ENCODE data around the gene CHST15.

CHST15 gene

GRCh38 chr10:124025152-124025551 is 68.2 kb downstream of the CHST15 start:
- H3K27me3 Mint-ChIP-seq, result peaks cover 3% of the 10 kb centered on the region
- no peaks in the 10 kb centered on the region for H3K4me1 Mint-ChIP-seq (ENCODE audit: low read depth)
- H3K27ac Mint-ChIP-seq, result no peak overlapping the region
- H3K4me3 Mint-ChIP-seq, result no peak overlapping the region
- H3K9me3 Mint-ChIP-seq, result no peaks in the 10 kb centered on the region
- H3K36me3 Mint-ChIP-seq (ENCODE audit: low read depth), result no peaks in the 10 kb centered on the region

DNA sequence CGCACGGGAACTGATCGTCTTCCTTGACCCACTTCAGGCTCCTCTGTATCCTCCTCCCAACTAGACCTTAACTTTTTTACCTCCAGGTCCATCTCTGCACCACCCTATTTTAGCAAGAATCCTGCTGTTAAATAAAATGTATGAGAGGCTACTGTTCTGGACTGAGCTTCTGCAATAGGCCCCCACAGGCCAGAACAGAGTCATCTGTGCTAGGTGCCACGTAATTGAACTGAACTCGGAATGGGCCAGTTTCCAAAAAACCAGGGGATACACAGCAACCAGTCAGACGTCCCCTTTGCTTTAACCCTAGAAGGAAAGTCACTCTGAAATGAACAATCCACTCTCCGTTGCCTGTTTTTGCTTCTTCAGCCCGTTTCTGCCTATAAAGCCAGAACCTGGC is 71.3 kb downstream of the CHST15 start:
- H3K4me1 Mint-ChIP-seq (ENCODE audit: low read depth), result no peaks in the 10 kb centered on the region
- H3K27ac Mint-ChIP-seq, result no peak overlapping the region
- H3K36me3 Mint-ChIP-seq (ENCODE audit: low read depth), result no peaks in the 10 kb centered on the region
- peaks cover 3% of the 10 kb centered on the region for H3K27me3 Mint-ChIP-seq
- no peaks in the 10 kb centered on the region for H3K9me3 Mint-ChIP-seq
- H3K4me3 Mint-ChIP-seq, result no peak overlapping the region

GRCh38 chr10:124020981-124021815 is 72.2 kb downstream of the CHST15 start:
- Mint-ChIP-seq H3K27me3 (peaks cover 3% of the 10 kb centered on the region), H3K4me3 (no peak overlapping the region), H3K36me3 (ENCODE audit: low read depth) (no peaks in the 10 kb centered on the region)

DNA sequence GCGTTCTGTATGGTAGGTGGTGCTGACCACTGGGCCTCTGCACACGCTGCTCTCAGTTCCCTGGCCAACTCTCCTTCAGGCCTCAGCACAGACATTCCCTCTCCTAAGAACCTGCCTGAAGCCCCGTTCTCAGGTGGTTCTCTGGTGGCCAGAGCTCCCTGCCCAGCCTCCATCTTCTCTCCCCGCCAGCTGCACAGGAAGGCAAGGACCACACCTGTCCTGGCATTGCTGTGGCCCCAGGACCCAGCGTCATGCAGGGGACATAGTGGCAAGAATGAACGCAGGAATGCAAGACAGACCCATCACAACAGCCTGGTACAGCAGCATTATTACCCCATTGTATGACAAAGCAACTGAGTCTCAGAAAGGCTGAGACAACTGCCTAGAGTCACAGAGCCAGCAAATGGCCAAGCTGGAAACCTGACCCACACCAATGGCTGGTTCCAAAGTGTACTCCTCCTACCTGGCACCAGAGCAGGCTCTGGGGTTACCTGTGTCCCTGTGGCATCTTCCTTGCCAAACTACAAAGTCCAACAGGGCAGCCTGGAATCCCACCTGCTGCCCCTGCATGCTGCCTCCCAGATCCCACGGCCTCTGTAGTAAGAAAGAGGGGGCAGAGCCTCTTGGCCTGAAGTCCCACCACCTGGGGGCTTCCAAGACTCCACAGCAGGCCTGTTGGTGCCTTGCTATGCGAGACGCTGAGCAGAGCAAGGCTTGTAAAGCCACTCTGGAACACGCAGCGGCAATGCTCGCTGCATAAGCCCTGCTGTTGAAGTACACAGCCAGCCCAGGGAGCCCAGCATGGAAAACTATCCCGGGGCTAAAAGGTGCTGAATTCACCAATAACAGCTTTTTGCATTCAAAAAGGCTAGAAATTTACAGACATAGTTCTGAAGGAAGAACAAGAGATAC is 73.3 kb downstream of the CHST15 start:
- H3K9me3 Mint-ChIP-seq, result no peaks in the 10 kb centered on the region
- no peak overlapping the region for H3K27ac Mint-ChIP-seq
- H3K27me3 Mint-ChIP-seq, result peaks cover 6% of the 10 kb centered on the region
- H3K4me3 Mint-ChIP-seq, result no peak overlapping the region
- H3K4me1 Mint-ChIP-seq (ENCODE audit: low read depth), result no peaks in the 10 kb centered on the region
- no peaks in the 10 kb centered on the region for H3K36me3 Mint-ChIP-seq (ENCODE audit: low read depth)

More at GRCh38 chr10:124020981-124021815, 72.2 kb downstream of the CHST15 start:
- no peak overlapping the region for H3K27ac Mint-ChIP-seq
- no peaks in the 10 kb centered on the region for H3K9me3 Mint-ChIP-seq
- no peaks in the 10 kb centered on the region for H3K4me1 Mint-ChIP-seq (ENCODE audit: low read depth)

- no peaks in the 10 kb centered on the region for H3K36me3 Mint-ChIP-seq (ENCODE audit: low read depth)
- no peak overlapping the region for H3K4me3 Mint-ChIP-seq
- H3K9me3 Mint-ChIP-seq, result peaks cover 2% of the 10 kb centered on the region
- H3K27me3 Mint-ChIP-seq, result peaks cover 4% of the 10 kb centered on the region
- no peaks in the 10 kb centered on the region for H3K4me1 Mint-ChIP-seq (ENCODE audit: low read depth)
- no peak overlapping the region for H3K27ac Mint-ChIP-seq
Measured at GRCh38 chr10:124018886-124019525, 74.4 kb downstream of the CHST15 start.

DNA sequence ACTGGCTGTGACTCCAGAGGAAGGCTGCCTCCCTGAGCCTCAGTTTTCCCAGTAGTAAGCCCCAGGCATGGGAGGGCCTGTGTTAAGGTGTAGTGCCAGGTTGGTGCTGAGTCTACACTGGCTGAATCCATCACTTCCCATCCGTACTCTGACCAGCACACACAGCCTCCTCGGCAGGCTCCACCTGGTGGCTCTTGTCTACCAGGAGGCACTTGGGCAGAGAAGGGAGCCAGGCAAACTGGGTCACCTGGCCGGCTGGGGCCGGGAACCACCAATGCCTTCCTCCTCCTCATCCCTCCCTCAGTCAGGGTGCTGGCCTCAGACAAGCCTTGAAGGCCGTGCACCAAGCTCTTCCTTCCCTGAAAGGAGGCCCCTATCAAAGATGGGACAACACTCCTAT is 75.7 kb downstream of the CHST15 start:
- Mint-ChIP-seq H3K27ac (no peak overlapping the region), H3K36me3 (ENCODE audit: low read depth) (no peaks in the 10 kb centered on the region), H3K9me3 (peaks cover 10% of the 10 kb centered on the region), H3K4me3 (no peak overlapping the region), H3K27me3 (peaks cover 3% of the 10 kb centered on the region), H3K4me1 (ENCODE audit: low read depth) (no peaks in the 10 kb centered on the region)

DNA sequence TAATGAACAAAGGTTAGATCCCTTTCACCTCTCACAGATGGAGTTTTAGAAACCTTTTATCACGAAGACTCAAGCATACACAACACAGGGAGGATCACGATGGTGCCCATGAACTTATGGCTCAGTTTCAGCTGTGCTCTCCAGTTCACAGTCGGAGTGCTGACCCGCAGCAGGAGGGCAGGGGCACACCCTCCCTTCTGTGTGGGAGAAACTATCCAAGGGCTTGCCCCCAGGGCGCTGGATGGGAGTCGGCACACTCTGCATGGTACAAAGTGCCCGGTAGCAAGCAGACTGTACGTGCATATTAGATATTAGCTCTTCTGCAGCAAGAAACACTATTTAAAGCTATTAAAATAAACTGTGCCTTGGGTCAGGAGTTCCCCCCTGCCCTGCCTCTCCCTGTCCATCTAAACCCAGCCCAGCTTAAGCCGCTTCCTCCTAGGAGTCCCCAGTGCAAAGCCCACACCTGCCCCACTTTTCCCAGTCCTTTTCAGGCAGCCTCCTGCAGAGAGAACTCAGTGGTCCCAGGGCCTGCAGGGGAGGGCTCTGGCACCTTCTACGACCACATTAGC is 76.5 kb downstream of the CHST15 start:
- no peaks in the 10 kb centered on the region for H3K36me3 Mint-ChIP-seq (ENCODE audit: low read depth)
- H3K27me3 Mint-ChIP-seq, result peaks cover 3% of the 10 kb centered on the region
- no peak overlapping the region for H3K4me3 Mint-ChIP-seq
- H3K4me1 Mint-ChIP-seq (ENCODE audit: low read depth), result no peaks in the 10 kb centered on the region
- peaks cover 10% of the 10 kb centered on the region for H3K9me3 Mint-ChIP-seq
- H3K27ac Mint-ChIP-seq, result no peak overlapping the region

DNA sequence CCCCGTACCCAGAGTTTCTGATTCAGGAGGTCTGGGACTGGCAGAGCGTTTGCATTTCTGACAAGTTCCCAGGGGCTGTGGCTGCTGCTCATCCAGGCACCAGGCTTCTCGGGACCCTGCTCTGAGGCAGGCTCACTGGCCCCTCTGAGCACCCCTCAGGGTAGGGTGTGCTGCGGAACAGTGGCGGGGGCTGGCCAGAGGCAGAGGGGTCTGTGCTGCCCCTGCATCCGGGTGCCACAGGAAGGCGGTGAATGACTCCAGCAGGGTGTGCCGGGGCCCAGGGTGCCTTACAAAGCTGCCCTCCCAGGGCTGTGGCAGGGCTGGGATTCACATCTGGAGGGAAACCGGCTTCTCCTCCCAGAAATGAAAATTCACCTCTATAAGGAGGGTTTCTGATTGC is 77.4 kb downstream of the CHST15 start:
- no peaks in the 10 kb centered on the region for H3K4me1 Mint-ChIP-seq (ENCODE audit: low read depth)
- H3K27me3 Mint-ChIP-seq, result peaks cover 3% of the 10 kb centered on the region
- H3K4me3 Mint-ChIP-seq, result no peak overlapping the region
- no peaks in the 10 kb centered on the region for H3K36me3 Mint-ChIP-seq (ENCODE audit: low read depth)
- H3K9me3 Mint-ChIP-seq, result peaks cover 10% of the 10 kb centered on the region
- no peak overlapping the region for H3K27ac Mint-ChIP-seq

- no peak overlapping the region for H3K4me3 Mint-ChIP-seq
- peaks cover 3% of the 10 kb centered on the region for H3K27me3 Mint-ChIP-seq
- peaks cover 10% of the 10 kb centered on the region for H3K9me3 Mint-ChIP-seq
- H3K27ac Mint-ChIP-seq, result no peak overlapping the region
- H3K36me3 Mint-ChIP-seq (ENCODE audit: low read depth), result no peaks in the 10 kb centered on the region
- H3K4me1 Mint-ChIP-seq (ENCODE audit: low read depth), result no peaks in the 10 kb centered on the region
Measured at GRCh38 chr10:124014416-124015154, 78.8 kb downstream of the CHST15 start.

DNA sequence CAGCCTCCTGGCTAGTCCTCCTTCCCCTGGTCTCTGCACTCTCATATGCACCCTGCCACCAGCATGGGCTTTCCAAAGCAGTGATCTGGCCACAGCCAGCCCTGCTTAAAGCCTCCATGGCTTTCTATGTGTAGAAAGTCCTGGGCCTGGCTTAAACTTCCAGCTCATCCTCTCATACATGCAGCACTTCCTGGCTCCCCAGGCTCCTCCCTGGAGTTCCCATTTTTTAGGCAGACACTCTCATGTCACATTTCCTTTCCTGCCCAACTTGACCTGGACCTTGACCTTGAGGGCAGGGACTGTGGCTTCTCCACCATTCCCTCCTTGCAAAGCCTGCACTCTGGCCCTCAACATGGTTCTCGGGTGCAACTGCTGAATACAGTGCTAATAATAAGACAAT is 79.5 kb downstream of the CHST15 start:
- no peaks in the 10 kb centered on the region for H3K4me1 Mint-ChIP-seq (ENCODE audit: low read depth)
- H3K36me3 Mint-ChIP-seq (ENCODE audit: low read depth), result no peaks in the 10 kb centered on the region
- H3K9me3 Mint-ChIP-seq, result peaks cover 10% of the 10 kb centered on the region
- H3K27me3 Mint-ChIP-seq, result peaks cover 3% of the 10 kb centered on the region
- no peak overlapping the region for H3K4me3 Mint-ChIP-seq
- no peak overlapping the region for H3K27ac Mint-ChIP-seq

DNA sequence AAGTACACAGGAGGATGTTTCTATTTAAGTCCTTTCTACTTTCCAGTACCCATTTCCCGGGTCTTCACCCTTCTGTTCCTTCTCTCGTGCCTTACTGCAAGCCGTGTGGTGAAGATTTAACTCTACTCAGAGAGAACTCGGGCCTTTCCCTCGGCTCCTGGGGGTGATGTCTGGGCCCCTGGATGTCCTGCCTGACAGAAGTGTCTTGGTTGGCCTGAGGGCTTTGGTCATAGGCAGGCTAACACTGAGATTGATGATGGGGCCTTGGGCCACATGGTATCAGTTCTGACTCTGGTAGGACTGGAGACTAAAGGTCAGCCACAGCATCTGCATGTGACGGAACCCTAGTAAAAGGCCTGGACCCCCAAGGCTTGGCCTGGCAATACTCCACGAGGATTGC is 80.4 kb downstream of the CHST15 start:
- Mint-ChIP-seq H3K27ac (no peak overlapping the region), H3K9me3 (peaks cover 10% of the 10 kb centered on the region), H3K4me3 (no peak overlapping the region), H3K36me3 (ENCODE audit: low read depth) (no peaks in the 10 kb centered on the region), H3K27me3 (peaks cover 3% of the 10 kb centered on the region), H3K4me1 (ENCODE audit: low read depth) (no peaks in the 10 kb centered on the region)

GRCh38 chr10:124012583-124012982 is 80.8 kb downstream of the CHST15 start:
- Mint-ChIP-seq H3K4me3 (no peak overlapping the region), H3K27ac (no peak overlapping the region), H3K9me3 (peaks cover 10% of the 10 kb centered on the region), H3K4me1 (ENCODE audit: low read depth) (no peaks in the 10 kb centered on the region), H3K36me3 (ENCODE audit: low read depth) (no peaks in the 10 kb centered on the region), H3K27me3 (peaks cover 3% of the 10 kb centered on the region)

- no peaks in the 10 kb centered on the region for H3K4me1 Mint-ChIP-seq (ENCODE audit: low read depth)
- no peaks in the 10 kb centered on the region for H3K36me3 Mint-ChIP-seq (ENCODE audit: low read depth)
- H3K9me3 Mint-ChIP-seq, result peaks cover 10% of the 10 kb centered on the region
- no peak overlapping the region for H3K27ac Mint-ChIP-seq
- peaks cover 3% of the 10 kb centered on the region for H3K27me3 Mint-ChIP-seq
- H3K4me3 Mint-ChIP-seq, result no peak overlapping the region
Measured at GRCh38 chr10:124012066-124012465, 81.3 kb downstream of the CHST15 start.

DNA sequence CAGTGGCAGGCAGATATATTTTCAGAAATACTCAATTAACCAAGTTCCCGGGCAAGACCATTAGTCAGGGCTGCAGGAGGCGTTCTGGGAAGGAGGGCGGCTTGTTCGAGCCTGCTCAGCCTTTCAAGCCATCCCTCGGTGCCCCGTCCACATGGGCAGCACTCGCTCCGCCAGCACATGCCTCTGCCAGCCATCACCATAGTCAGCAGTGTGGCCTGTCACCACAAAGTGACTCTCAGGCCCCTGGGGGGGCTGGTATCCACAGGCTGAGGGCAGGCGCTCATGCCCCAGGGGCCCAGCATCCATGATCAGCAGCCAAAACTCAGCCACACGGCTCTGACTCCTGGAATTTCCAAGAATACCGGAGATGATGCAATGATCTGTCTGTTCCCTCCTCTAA is 81.9 kb downstream of the CHST15 start:
- Mint-ChIP-seq H3K4me3 (no peak overlapping the region), H3K4me1 (ENCODE audit: low read depth) (no peaks in the 10 kb centered on the region), H3K27ac (no peak overlapping the region), H3K36me3 (ENCODE audit: low read depth) (no peaks in the 10 kb centered on the region), H3K27me3 (peaks cover 3% of the 10 kb centered on the region), H3K9me3 (peaks cover 10% of the 10 kb centered on the region)
